ENCODE data around the gene USP3. TPM values are rescaled to one million over a fixed set of nuclear protein-coding genes. Genes with fewer than 3 reads are reported as not detected.

Gene USP3
- total and polyA plus RNA-seq, 10 of the 15 experiments (the other 5 are each of a cell fraction or from before 2014, with no cell fraction given), result 23.8 to 64.5 (median 50.3) TPM

DNA sequence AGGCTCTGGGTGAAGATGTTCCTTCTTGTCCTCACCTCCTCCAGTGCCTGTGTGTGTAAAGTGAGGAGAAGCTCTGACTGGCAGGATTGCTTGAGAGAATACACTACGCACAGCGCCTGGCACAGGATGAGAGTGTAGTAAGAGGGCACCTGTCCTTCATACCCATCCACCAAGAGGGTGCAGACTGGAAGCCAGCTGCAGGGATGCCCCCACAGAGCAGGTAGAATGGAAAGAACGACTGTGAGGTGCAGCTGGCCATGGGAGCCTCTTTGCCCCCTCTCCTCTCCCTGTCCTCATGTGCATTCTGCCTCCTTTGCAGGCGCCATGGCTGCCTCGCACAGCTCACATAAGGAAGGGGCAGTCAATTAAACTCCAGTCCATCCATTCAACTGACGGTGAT, 105.1 kb downstream of the USP3 start (continued):
- TF ChIP-seq, protein P1, sequence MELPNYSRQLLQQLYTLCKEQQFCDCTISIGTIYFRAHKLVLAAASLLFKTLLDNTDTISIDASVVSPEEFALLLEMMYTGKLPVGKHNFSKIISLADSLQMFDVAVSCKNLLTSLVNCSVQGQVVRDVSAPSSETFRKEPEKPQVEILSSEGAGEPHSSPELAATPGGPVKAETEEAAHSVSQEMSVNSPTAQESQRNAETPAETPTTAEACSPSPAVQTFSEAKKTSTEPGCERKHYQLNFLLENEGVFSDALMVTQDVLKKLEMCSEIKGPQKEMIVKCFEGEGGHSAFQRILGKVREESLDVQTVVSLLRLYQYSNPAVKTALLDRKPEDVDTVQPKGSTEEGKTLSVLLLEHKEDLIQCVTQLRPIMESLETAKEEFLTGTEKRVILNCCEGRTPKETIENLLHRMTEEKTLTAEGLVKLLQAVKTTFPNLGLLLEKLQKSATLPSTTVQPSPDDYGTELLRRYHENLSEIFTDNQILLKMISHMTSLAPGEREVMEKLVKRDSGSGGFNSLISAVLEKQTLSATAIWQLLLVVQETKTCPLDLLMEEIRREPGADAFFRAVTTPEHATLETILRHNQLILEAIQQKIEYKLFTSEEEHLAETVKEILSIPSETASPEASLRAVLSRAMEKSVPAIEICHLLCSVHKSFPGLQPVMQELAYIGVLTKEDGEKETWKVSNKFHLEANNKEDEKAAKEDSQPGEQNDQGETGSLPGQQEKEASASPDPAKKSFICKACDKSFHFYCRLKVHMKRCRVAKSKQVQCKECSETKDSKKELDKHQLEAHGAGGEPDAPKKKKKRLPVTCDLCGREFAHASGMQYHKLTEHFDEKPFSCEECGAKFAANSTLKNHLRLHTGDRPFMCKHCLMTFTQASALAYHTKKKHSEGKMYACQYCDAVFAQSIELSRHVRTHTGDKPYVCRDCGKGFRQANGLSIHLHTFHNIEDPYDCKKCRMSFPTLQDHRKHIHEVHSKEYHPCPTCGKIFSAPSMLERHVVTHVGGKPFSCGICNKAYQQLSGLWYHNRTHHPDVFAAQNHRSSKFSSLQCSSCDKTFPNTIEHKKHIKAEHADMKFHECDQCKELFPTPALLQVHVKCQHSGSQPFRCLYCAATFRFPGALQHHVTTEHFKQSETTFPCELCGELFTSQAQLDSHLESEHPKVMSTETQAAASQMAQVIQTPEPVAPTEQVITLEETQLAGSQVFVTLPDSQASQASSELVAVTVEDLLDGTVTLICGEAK (IDR thresholded peaks at IDR 0.05; ENCODE audit: borderline replicate concordance), result no peak

DNA sequence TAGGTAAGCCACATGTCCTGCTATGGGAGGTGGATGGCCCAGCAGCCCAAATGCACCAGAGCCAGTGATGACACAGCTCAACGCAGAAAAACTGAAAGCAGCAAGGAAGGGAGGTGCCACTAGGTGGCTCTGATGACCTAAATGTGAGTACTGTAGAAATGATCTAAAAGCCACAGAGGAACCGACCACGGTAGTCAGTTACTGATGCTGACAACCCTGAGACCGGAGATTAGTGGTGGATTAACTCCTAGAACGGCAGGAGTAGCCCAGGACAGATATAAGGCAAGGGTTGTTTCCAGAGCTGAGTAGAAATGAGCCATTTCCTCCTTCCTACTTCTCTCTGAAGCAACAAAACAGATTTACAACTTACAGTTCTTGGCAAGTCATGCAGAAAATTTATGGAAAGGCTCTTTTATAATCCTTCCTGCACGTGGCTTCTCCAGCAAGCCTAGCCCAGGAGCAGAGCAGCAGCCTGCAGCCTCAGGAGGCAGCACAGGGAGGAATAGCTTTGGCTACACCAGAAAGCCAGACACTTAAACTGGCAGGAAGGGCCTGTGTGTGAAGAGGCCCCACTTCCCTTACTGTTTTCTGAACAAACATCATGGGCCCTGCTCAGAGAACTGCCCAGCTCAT, 105.9 kb downstream of the USP3 start:
- WGBS (ENCODE audit: insufficient coverage, insufficient replicate concordance, low lambda C conversion rate, missing lambda C conversion rate), result 10% methylated on average over 6 of the region's 6 CpGs
- H4K20me1 ChIP-seq (ENCODE audit: control insufficient read depth, insufficient read depth), result no peaks in the 10 kb centered on the region
- DNase-seq (ENCODE audit: low read depth, low spot score) (peak; percentile 61), FAIRE-seq (peak; percentile 98), ATAC-seq (peak; percentile 97)
- peaks cover 16% of the 10 kb centered on the region for H3K4me1 ChIP-seq (ENCODE audit: control insufficient read depth, insufficient read depth, low read length)
- H3K27me3 ChIP-seq (replicated peaks in 1 of 2; ENCODE audit: control insufficient read depth in 2 of 2, insufficient read depth in 2 of 2, low read length in 1 of 2), result no peaks in the 10 kb centered on the region
- peak overlapping the region; percentile 3 for H3K4me2 ChIP-seq (ENCODE audit: control insufficient read depth, insufficient read depth)
- H3K9ac ChIP-seq (ENCODE audit: control insufficient read depth, insufficient read depth, low read length), result no peak overlapping the region
- H3K36me3 ChIP-seq (ENCODE audit: control insufficient read depth in 2 of 2, insufficient read depth in 2 of 2, low read length in 1 of 2), result peaks cover 15 to 31% of the 10 kb centered on the region in 2 experiments
- ChIA-PET RAD21 (ENCODE audit: unreplicated experiment) (interaction anchor here (0.6 to 2.9 kb wide), 45 partner anchors 9 to 543 kb away, joined by 3 to 27 read pairs (median 4); partner anchors contain the start of genes DAPK2 and FBXL22), SMC1A (ENCODE audit: uncharacterized antibody, unreplicated experiment) (interaction anchor here (0.6 to 4.2 kb wide), 50 partner anchors 8 to 535 kb away, joined by 3 to 42 read pairs (median 4); partner anchors contain the start of gene SNX1), POLR2A (interaction anchor here (0.5 to 1.2 kb wide), 5 partner anchors 15 to 373 kb away, joined by 3 to 5 read pairs (median 3); no protein-coding TSS in a partner anchor), CTCF (interaction anchor here (0.6 to 7.4 kb wide), 65 partner anchors 8 to 763 kb away, joined by 3 to 87 read pairs (median 4); partner anchors contain the start of genes CIAO2A and DAPK2)
- in situ Hi-C loops (cut with MboI), result loop anchor here (5.0 kb wide), 1 partner anchor 457 kb away; no protein-coding TSS in a partner anchor
- peak overlapping the region; percentile 78 for H3K27ac ChIP-seq (ENCODE audit: control insufficient read depth, insufficient read depth)
- BruUV-seq (replicated peaks), result no TSS peak
- H3K4me3 ChIP-seq, result no peak overlapping the region
- intact Hi-C loops (cut with micrococcal nuclease; ENCODE audit: unreplicated experiment), result loop anchor here (1.0 kb wide), 1 partner anchor 457 kb away; no protein-coding TSS in a partner anchor
- H3K79me2 ChIP-seq (ENCODE audit: control insufficient read depth, insufficient read depth, low read length), result no peaks in the 10 kb centered on the region
- peak overlapping the region; percentile 68 for H2AFZ ChIP-seq (ENCODE audit: control insufficient read depth, low read depth, low read length)
- no peaks in the 10 kb centered on the region for H3K9me3 ChIP-seq (replicated peaks; ENCODE audit: control insufficient read depth, insufficient read depth, low read length)
- TF ChIP-seq KAT2A (conservative IDR thresholded peaks at IDR 0.05; ENCODE audit: control insufficient read depth, low read depth, low read length), result no peak
- TF ChIP-seq NFXL1 (IDR thresholded peaks at IDR 0.05; ENCODE audit: borderline replicate concordance), result no peak
- TF ChIP-seq CHD4 (IDR thresholded peaks at IDR 0.05), result no peak
- TF ChIP-seq MXI1 (IDR thresholded peaks at IDR 0.05; ENCODE audit: low read depth, low read length), result no peak
- TF ChIP-seq NFYB (IDR thresholded peaks at IDR 0.05; ENCODE audit: insufficient read depth, low read depth, low read length), result no peak
- no peak for TF ChIP-seq KLF5 (IDR thresholded peaks at IDR 0.05; ENCODE audit: partially characterized antibody)
- TF ChIP-seq, protein P2, sequence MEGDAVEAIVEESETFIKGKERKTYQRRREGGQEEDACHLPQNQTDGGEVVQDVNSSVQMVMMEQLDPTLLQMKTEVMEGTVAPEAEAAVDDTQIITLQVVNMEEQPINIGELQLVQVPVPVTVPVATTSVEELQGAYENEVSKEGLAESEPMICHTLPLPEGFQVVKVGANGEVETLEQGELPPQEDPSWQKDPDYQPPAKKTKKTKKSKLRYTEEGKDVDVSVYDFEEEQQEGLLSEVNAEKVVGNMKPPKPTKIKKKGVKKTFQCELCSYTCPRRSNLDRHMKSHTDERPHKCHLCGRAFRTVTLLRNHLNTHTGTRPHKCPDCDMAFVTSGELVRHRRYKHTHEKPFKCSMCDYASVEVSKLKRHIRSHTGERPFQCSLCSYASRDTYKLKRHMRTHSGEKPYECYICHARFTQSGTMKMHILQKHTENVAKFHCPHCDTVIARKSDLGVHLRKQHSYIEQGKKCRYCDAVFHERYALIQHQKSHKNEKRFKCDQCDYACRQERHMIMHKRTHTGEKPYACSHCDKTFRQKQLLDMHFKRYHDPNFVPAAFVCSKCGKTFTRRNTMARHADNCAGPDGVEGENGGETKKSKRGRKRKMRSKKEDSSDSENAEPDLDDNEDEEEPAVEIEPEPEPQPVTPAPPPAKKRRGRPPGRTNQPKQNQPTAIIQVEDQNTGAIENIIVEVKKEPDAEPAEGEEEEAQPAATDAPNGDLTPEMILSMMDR (IDR thresholded peaks at IDR 0.05 in 2 of 3, conservative IDR thresholded peaks at IDR 0.05 in 1 of 3; ENCODE audit: control insufficient read depth in 2 of 3, extremely low read depth in 1 of 3, insufficient read depth in 1 of 3, low read depth in 3 of 3, low read length in 3 of 3), result peak; percentile 80 to 93 (median 89)
- TF ChIP-seq MTA2 (IDR thresholded peaks at IDR 0.05; ENCODE audit: low read depth), result no peak
- no peak for TF ChIP-seq HDAC6 (IDR thresholded peaks at IDR 0.05; ENCODE audit: unreplicated experiment)
- TF ChIP-seq MEF2B (IDR thresholded peaks at IDR 0.05; ENCODE audit: partially characterized antibody, poor library complexity, severe bottlenecking), result no peak
- TF ChIP-seq IRF4 (IDR thresholded peaks at IDR 0.05; ENCODE audit: low read depth, low read length), result no peak
